GM19452 (cell line): ENCODE data around the gene SPIN3.
A peak's percentile ranks its signal among the peaks of the same experiment; 100 is the strongest.
"Not testable (repeated sequence)": the region's sequence is repeated elsewhere in the genome, so short reads cannot be mapped to it uniquely, and the experiment has no call there.

Source experiments
- ATAC-seq: cut with Tn5 transposase; IDR thresholded peaks from one replicate; pipeline ENCODE4 v1.9.1; 2021; ENCODE audit not compliant: unreplicated experiment

Gene SPIN3

GRCh38 chrX:56995271-56995994 lies at the start of gene SPIN3:
Gene SPIN3 (minus strand): TSS chrX:56995541. CDS start chrX:56994947, 594 bp downstream.
- ATAC-seq: peak; percentile 98

GRCh38 chrX:57044245-57044644 lies 48.9 kb upstream of the SPIN3 start:
- no peak for ATAC-seq

- not testable (repeated sequence) for ATAC-seq
These were observed 41.9 kb upstream of the SPIN3 start for GRCh38 chrX:57037265-57037664.

- ATAC-seq: no peak
These were observed 718 bp downstream of the SPIN3 start for GRCh38 chrX:56994375-56995270.

- ATAC-seq: no peak
These were observed 7.6 kb downstream of the SPIN3 start for GRCh38 chrX:56987741-56988140.

GRCh38 chrX:56986138-56986537 lies 9.2 kb downstream of the SPIN3 start:
- no peak for ATAC-seq

- peak; percentile 90 for ATAC-seq
These were observed 17.2 kb downstream of the SPIN3 start for GRCh38 chrX:56978172-56978571.

- no peak for ATAC-seq
These were observed 19.7 kb downstream of the SPIN3 start for GRCh38 chrX:56975611-56976010.

- ATAC-seq: no peak
These were observed 20.9 kb downstream of the SPIN3 start for GRCh38 chrX:56974408-56974807.

- ATAC-seq: no peak
These were observed 25.8 kb downstream of the SPIN3 start for GRCh38 chrX:56969559-56969958.

- no peak for ATAC-seq
These were observed 26.4 kb downstream of the SPIN3 start for GRCh38 chrX:56968980-56969379.

GRCh38 chrX:56963377-56963776 lies 32.0 kb downstream of the SPIN3 start:
- ATAC-seq: no peak

- no peak for ATAC-seq
These were observed 47.6 kb downstream of the SPIN3 start for GRCh38 chrX:56947699-56948098.

GRCh38 chrX:56946201-56946600 lies 49.1 kb downstream of the SPIN3 start:
- ATAC-seq: not testable (repeated sequence)

GRCh38 chrX:56945226-56945625 lies 50.1 kb downstream of the SPIN3 start:
- ATAC-seq: not testable (repeated sequence)

GRCh38 chrX:56943264-56943663 lies 52.1 kb downstream of the SPIN3 start:
- no peak for ATAC-seq
